ENCODE measurements around the gene NUP54. TPM values are rescaled to one million over a fixed set of nuclear protein-coding genes. Genes with fewer than 3 reads are reported as not detected.

Gene NUP54, protein sequence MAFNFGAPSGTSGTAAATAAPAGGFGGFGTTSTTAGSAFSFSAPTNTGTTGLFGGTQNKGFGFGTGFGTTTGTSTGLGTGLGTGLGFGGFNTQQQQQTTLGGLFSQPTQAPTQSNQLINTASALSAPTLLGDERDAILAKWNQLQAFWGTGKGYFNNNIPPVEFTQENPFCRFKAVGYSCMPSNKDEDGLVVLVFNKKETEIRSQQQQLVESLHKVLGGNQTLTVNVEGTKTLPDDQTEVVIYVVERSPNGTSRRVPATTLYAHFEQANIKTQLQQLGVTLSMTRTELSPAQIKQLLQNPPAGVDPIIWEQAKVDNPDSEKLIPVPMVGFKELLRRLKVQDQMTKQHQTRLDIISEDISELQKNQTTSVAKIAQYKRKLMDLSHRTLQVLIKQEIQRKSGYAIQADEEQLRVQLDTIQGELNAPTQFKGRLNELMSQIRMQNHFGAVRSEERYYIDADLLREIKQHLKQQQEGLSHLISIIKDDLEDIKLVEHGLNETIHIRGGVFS
- total RNA-seq: 10 to 100 TPM; 31.7 to 43.5 TPM

DNA sequence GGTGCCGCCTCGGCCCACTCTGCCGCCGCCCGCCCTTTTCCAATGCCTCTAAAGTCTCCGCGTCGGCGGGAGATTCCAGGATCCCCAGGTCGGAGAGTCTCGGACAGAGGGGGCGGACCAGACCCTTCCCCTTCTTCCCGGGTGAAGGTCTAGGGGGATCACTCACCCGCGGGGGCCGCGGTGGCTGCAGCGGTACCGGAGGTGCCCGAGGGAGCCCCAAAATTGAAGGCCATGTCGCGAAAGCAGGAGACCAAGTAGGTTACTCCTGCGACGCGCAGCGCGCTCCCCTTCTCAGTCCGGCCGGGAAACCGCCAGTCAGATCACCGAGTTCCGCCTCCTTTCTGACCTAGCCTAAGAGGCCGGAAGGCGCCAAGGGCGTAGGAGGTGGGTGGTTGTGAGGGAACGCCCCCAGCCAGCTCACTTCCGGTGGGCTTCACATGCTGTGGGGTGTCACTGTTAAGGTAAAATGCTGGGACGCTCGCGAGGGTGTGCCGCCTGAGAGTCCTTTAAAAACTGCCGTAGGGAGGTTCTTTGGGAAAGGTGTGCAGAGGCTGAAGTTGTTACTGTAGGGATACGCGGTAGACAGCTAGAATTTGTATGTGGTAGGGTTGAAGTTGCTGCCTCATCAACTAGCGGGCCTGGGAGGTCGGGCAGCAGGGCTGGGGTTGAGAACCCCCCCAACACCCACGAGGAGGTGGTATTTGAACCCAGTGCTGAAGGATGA lies at the start of gene NUP54:
Gene NUP54, minus strand, starts transcription at position 256 of the 724 bp plus-strand sequence. Its CDS starts 23 bp downstream, at position 233.
- TF ChIP-seq CTCF (IDR thresholded peaks at IDR 0.05): peak in 1 of 4 experiments; percentile 3
- peak; percentile 81 for TF ChIP-seq POLR2A (IDR thresholded peaks at IDR 0.05)
- TF ChIP-seq POLR2AphosphoS5 (IDR thresholded peaks at IDR 0.05): peak; percentile 97
- Histone ChIP-seq H3K4me3 (peak within 1 kb of the TSS; percentile 87 to 91), H3K9me3 (no peaks in the 10 kb centered on the region), H3K27ac (peak within 1 kb of the TSS; percentile 88 to 90), H3K36me3 (no peaks in the 10 kb centered on the region), H3K4me1 (replicated peaks) (peaks cover 12% of the 10 kb centered on the region), H3K27me3 (replicated peaks; ENCODE audit: insufficient read depth) (no peaks in the 10 kb centered on the region)
- DNase-seq (ENCODE audit: low spot score): peak; percentile 92
- intact Hi-C loops (cut with DNase I): loop anchor here (5.0 to 10.0 kb wide), 2 partner anchors 66 to 156 kb away; partner anchors contain the start of genes SCARB2 and SDAD1
- WGBS: under 1% methylated on average over 36 of the region's 47 CpGs

DNA sequence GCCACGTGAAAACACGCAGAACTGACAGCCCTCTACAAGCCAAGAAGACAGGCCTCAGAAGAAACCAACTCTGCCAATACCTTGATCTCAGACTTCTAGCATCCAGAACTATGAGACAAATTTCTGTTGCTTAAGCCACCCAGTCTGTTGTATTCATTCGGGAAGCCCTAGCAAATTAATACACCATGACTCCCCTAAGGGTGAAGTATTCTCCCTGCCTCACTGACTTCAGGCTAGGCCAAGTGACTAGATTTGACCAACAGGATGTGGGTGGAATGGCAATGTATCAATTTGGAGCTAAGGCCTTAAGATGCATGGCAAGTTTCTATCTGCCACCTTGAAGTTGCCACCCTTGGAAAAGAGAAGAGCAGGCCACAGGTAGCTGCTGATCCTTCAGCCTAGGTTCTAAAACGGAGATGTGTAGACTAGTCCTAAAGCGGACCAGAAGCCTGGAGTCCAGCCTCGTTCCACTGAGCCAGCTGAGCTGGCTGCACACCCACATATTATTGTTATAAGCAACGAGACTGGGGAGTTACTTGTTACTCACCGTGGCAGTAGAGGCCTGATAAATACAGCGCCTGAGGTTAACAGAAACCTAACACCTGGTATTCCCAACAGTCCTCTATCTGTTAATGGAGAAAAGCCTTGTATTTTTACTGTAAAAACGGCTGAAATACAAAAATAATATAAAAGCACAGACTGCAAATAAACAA lies 49.0 kb upstream of the NUP54 start:
- Histone ChIP-seq H3K4me3 (no peak overlapping the region), H3K27me3 (replicated peaks; ENCODE audit: insufficient read depth) (no peaks in the 10 kb centered on the region), H3K27ac (peak overlapping the region; percentile 83 to 87), H3K4me1 (replicated peaks) (peaks cover 53% of the 10 kb centered on the region), H3K36me3 (peaks cover 3 to 4% of the 10 kb centered on the region in 2 donors), H3K9me3 (no peaks in the 10 kb centered on the region)
- WGBS: 61% methylated on average over 10 of the region's 10 CpGs
- TF ChIP-seq POLR2A (IDR thresholded peaks at IDR 0.05) (no peak), CTCF (IDR thresholded peaks at IDR 0.05) (no peak), POLR2AphosphoS5 (IDR thresholded peaks at IDR 0.05) (no peak)
- no peak for DNase-seq (ENCODE audit: low spot score)
- intact Hi-C loops (cut with DNase I): loop anchor here (5.0 kb wide), 1 partner anchor 110 kb away; the partner anchor contains the start of gene STBD1

DNA sequence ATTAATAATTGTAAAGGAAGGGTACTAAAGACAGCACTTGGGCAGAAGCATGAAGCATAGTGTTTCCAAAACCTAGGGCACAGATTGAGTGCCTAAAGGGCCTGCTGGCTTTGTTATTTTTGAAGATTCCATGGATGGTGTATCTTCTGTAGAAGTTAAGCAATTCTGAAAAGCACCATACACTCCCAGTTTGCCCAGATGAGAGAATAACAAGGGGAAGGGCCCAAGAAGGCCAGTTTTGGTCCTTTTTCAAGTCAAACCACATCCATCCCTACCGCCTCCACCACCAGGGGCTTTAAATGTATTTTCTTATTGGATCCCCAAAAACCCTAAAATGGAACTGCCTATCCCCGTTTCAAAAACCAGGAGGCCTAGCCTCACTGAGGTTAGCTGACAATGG lies 48.2 kb upstream of the NUP54 start:
- Histone ChIP-seq H3K27ac (peak overlapping the region; percentile 83 to 87), H3K9me3 (no peaks in the 10 kb centered on the region), H3K4me3 (no peak overlapping the region), H3K36me3 (peaks cover 3 to 4% of the 10 kb centered on the region in 2 donors), H3K4me1 (replicated peaks) (peaks cover 51% of the 10 kb centered on the region), H3K27me3 (replicated peaks; ENCODE audit: insufficient read depth) (no peaks in the 10 kb centered on the region)
- intact Hi-C loops (cut with DNase I): loop anchor here (5.0 kb wide), 1 partner anchor 111 kb away; the partner anchor contains the start of gene STBD1
- no peak for DNase-seq (ENCODE audit: low spot score)
- WGBS: 91% methylated on average over 2 of the region's 2 CpGs
- TF ChIP-seq POLR2A (IDR thresholded peaks at IDR 0.05): no peak
- TF ChIP-seq CTCF (IDR thresholded peaks at IDR 0.05): no peak
- TF ChIP-seq POLR2AphosphoS5 (IDR thresholded peaks at IDR 0.05): no peak

GRCh38 chr4:76195326-76195725 lies 47.1 kb upstream of the NUP54 start:
- H3K27me3 ChIP-seq (replicated peaks; ENCODE audit: insufficient read depth): no peaks in the 10 kb centered on the region

More at GRCh38 chr4:76195326-76195725, 47.1 kb upstream of the NUP54 start:
- peak overlapping the region; percentile 83 to 87 for H3K27ac ChIP-seq
- intact Hi-C loops (cut with DNase I): loop anchor here (5.0 kb wide), 1 partner anchor 112 kb away; the partner anchor contains the start of gene STBD1
- H3K36me3 ChIP-seq: peaks cover 3 to 4% of the 10 kb centered on the region in 2 donors
- H3K4me1 ChIP-seq (replicated peaks): peaks cover 43% of the 10 kb centered on the region
- 23% methylated on average over 3 of the region's 3 CpGs for WGBS
- no peak overlapping the region for H3K4me3 ChIP-seq
- H3K9me3 ChIP-seq: no peaks in the 10 kb centered on the region
- TF ChIP-seq POLR2A (IDR thresholded peaks at IDR 0.05): no peak
- no peak for TF ChIP-seq CTCF (IDR thresholded peaks at IDR 0.05)
- TF ChIP-seq POLR2AphosphoS5 (IDR thresholded peaks at IDR 0.05): no peak
- no peak for DNase-seq (ENCODE audit: low spot score)

Measured in prostate gland (tissue), 2 donors.